ENCODE data around the gene FADS2. TPM values are rescaled to one million over a fixed set of nuclear protein-coding genes. Genes with fewer than 3 reads are reported as not detected.
"Not testable (repeated sequence)": the region's sequence is repeated elsewhere in the genome, so short reads cannot be mapped to it uniquely, and the experiment has no call there.

Gene FADS2
- total RNA-seq, 1 experiment from 2014 or later, result 36.3 TPM

DNA sequence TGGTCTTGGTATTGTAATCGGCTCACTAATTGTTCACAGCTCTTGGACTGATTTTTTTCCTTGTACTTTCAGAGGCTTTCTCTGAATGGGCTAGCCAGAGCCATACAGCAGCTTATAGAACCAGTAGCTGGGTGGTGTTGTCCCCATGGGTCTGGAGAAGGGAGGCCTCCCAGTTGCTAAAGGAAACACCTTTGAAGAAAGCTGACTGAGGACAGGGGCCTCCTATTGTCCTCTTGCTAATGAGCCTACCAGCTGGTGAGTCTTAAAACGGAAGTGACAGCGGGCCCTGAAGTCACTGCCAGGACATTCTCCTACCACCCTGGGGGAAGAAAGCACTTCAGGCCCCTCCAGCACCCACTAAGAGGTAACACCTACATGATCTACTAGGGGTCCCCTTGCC is 53.3 kb downstream of the FADS2 start:
- Histone ChIP-seq H3K36me3 (ENCODE audit: control insufficient read depth, insufficient read depth, low read length) (no peaks in the 10 kb centered on the region), H3K9me3 (no peaks in the 10 kb centered on the region), H3K27me3 (replicated peaks; ENCODE audit: control insufficient read depth, insufficient read depth, low read length) (no peaks in the 10 kb centered on the region), H3K4me1 (peaks cover 5% of the 10 kb centered on the region; the same call in 1 of the 2 replicates), H3K4me3 (ENCODE audit: low read depth, low read length) (no peak overlapping the region)
- BruUV-seq (replicated peaks), result no TSS peak
- Mint-ChIP-seq H3K4me3 (ENCODE audit: unreplicated experiment) (no peak overlapping the region), H3K9me3 (ENCODE audit: unreplicated experiment) (no peaks in the 10 kb centered on the region), H3K27me3 (ENCODE audit: insufficient read depth, unreplicated experiment) (no peaks in the 10 kb centered on the region), H3K36me3 (ENCODE audit: insufficient read depth, unreplicated experiment) (no peaks in the 10 kb centered on the region), H3K27ac (ENCODE audit: unreplicated experiment) (peak overlapping the region; percentile 65), H3K4me1 (ENCODE audit: low read depth, unreplicated experiment) (peaks cover 13% of the 10 kb centered on the region)
- TF ChIP-seq, protein P1, sequence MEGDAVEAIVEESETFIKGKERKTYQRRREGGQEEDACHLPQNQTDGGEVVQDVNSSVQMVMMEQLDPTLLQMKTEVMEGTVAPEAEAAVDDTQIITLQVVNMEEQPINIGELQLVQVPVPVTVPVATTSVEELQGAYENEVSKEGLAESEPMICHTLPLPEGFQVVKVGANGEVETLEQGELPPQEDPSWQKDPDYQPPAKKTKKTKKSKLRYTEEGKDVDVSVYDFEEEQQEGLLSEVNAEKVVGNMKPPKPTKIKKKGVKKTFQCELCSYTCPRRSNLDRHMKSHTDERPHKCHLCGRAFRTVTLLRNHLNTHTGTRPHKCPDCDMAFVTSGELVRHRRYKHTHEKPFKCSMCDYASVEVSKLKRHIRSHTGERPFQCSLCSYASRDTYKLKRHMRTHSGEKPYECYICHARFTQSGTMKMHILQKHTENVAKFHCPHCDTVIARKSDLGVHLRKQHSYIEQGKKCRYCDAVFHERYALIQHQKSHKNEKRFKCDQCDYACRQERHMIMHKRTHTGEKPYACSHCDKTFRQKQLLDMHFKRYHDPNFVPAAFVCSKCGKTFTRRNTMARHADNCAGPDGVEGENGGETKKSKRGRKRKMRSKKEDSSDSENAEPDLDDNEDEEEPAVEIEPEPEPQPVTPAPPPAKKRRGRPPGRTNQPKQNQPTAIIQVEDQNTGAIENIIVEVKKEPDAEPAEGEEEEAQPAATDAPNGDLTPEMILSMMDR (IDR thresholded peaks at IDR 0.05; ENCODE audit: insufficient read depth in 1 of 2, low read depth in 1 of 2, low read length in 1 of 2, severe bottlenecking in 1 of 2, unreplicated experiment in 1 of 2), result no peak
- ChIA-PET POLR2A (interaction anchor here (1.4 kb wide), 1 partner anchor 66 kb away, joined by 7 read pairs; no protein-coding TSS in a partner anchor), CTCF (interaction anchor here (0.6 to 1.5 kb wide), 3 partner anchors 17 to 68 kb away, joined by 4 to 8 read pairs (median 5); partner anchors contain the start of gene RAB3IL1)
- no peak for DNase-seq
- intact Hi-C loops (cut with micrococcal nuclease; ENCODE audit: unreplicated experiment), result no loop called here

DNA sequence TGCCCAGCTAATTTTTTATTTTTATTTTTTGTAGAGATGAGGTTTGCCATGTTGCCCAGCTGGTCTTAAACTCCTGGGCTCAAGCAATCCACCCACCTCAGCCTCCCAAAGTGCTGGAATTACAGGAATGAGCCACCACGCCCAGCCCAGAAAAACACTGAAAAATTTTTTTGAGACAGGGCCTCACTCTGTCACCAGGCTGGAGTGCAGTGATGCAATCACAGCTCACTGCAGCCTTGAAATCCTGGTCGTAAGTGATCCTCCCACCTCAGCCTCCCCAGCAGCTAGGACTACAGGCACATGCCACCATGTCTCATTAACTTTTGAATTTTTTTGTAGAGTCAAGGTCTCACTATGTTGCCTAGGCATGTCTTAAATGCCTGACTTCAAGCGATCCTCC is 54.2 kb downstream of the FADS2 start:
- CTCF ChIA-PET, result interaction anchor here (1.5 kb wide), 1 partner anchor 16 kb away, joined by 5 read pairs; no protein-coding TSS in a partner anchor
- not testable (repeated sequence) for H3K27ac Mint-ChIP-seq (ENCODE audit: unreplicated experiment)

DNA sequence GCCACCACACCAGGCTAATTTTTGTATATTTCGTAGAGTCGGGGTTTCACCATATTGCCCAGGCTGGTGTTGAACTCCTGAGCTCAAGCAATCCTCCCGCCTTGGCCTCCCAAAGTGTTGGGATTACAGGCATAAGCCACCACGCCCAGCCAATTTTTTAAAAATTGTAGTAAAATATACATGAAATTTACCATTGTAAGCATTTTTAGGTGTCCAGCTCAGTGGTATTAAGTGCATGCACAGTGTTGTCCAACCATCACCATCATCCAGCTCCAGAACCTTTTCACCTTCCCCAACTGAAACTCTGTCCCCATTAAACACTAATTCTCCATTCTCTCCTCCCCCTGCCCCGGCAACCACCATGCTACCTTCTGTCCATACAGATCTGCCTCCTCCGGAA is 54.8 kb downstream of the FADS2 start:
- Mint-ChIP-seq H3K4me3 (ENCODE audit: unreplicated experiment) (no peak overlapping the region), H3K36me3 (ENCODE audit: insufficient read depth, unreplicated experiment) (no peaks in the 10 kb centered on the region), H3K9me3 (ENCODE audit: unreplicated experiment) (no peaks in the 10 kb centered on the region), H3K27me3 (ENCODE audit: insufficient read depth, unreplicated experiment) (no peaks in the 10 kb centered on the region), H3K4me1 (ENCODE audit: low read depth, unreplicated experiment) (peaks cover 13% of the 10 kb centered on the region), H3K27ac (ENCODE audit: unreplicated experiment) (no peak overlapping the region)
- no TSS peak for BruUV-seq (replicated peaks)
- DNase-seq, result no peak
- ChIA-PET POLR2A (no interaction called here), CTCF (no interaction called here)
- no peaks in the 10 kb centered on the region for H3K9me3 ChIP-seq
- no peaks in the 10 kb centered on the region for H3K27me3 ChIP-seq (replicated peaks; ENCODE audit: control insufficient read depth, insufficient read depth, low read length)
- TF ChIP-seq, protein P1 (IDR thresholded peaks at IDR 0.05; ENCODE audit: insufficient read depth in 1 of 2, low read depth in 1 of 2, low read length in 1 of 2, severe bottlenecking in 1 of 2, unreplicated experiment in 1 of 2), result no peak
- H3K4me1 ChIP-seq, result peaks cover 5% of the 10 kb centered on the region; the same call in 1 of the 2 replicates
- H3K36me3 ChIP-seq (ENCODE audit: control insufficient read depth, insufficient read depth, low read length), result no peaks in the 10 kb centered on the region
- intact Hi-C loops (cut with micrococcal nuclease; ENCODE audit: unreplicated experiment), result no loop called here
- H3K4me3 ChIP-seq (ENCODE audit: low read depth, low read length), result no peak overlapping the region

More for the DNA sequence above, 54.2 kb downstream of the FADS2 start:
- intact Hi-C loops (cut with micrococcal nuclease; ENCODE audit: unreplicated experiment); H3K9me3 Mint-ChIP-seq (ENCODE audit: unreplicated experiment); H3K36me3 Mint-ChIP-seq (ENCODE audit: insufficient read depth, unreplicated experiment); H3K4me3 Mint-ChIP-seq (ENCODE audit: unreplicated experiment); H3K36me3 ChIP-seq (ENCODE audit: control insufficient read depth, insufficient read depth, low read length); H3K4me3 ChIP-seq (ENCODE audit: low read depth, low read length); H3K4me1 ChIP-seq; H3K27me3 Mint-ChIP-seq (ENCODE audit: insufficient read depth, unreplicated experiment); BruUV-seq (replicated peaks); H3K9me3 ChIP-seq; H3K27me3 ChIP-seq (replicated peaks; ENCODE audit: control insufficient read depth, insufficient read depth, low read length): not testable (repeated sequence)
- DNase-seq, result peak in 1 of 2 experiments; percentile 42
- POLR2A ChIA-PET, result interaction anchor here (1.4 kb wide), 1 partner anchor 67 kb away, joined by 7 read pairs; no protein-coding TSS in a partner anchor
- peaks cover 13% of the 10 kb centered on the region for H3K4me1 Mint-ChIP-seq (ENCODE audit: low read depth, unreplicated experiment)

Measured in Caco-2 (cell line).